Measurements from ENCODE around the gene SLCO4A1.
A peak's percentile ranks its signal among the peaks of the same experiment; 100 is the strongest.

Gene SLCO4A1

GRCh38 chr20:62638679-62639406 lies 3.5 kb upstream of the SLCO4A1 start:
- DNase-seq: no peak

DNA sequence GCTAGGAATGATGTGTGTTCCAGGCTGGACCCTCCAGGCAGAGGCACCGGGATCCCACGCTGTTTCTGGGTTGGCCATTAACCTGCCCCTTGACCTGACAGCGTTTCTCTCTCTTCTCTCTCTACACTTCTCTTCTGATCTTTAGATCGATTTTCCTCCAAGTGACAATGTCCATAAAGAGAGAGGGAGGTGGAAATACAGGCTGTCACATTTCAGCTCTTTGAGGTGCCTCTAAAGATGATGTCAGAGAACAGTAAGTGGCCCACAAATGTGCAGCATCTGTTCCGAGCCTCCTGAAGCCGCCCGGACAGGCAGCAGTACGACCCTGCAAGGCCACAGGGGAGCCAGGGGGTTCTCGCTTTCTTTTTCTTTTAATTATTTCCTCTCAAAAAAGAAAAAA lies 2.5 kb upstream of the SLCO4A1 start:
- DNase-seq: no peak

DNA sequence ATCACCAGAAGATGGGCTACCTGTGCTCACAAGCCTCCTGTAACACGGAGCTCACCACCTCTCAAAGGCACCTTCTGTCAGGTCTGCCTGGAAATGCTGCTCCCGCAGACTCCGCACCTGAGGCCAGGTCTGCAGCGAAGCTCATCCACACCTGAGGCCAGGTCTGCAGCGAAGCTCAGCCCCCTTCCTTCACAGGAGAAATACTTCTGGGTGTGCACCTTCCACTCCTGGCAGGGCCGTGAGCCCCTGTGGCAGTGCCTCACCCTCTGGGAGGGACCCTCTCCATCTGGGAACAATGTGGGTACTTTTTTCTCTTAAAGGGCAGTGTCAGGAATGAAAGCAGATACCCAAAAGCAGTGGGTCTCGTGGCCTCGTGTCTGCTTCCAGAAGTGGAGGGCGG lies 1.4 kb upstream of the SLCO4A1 start:
- DNase-seq: no peak

- DNase-seq: no peak
These were observed 817 bp upstream of the SLCO4A1 start for GRCh38 chr20:62641321-62642050.

GRCh38 chr20:62642666-62643520 lies 590 bp downstream of the SLCO4A1 start:
- peak; percentile 66 to 76 for DNase-seq

DNA sequence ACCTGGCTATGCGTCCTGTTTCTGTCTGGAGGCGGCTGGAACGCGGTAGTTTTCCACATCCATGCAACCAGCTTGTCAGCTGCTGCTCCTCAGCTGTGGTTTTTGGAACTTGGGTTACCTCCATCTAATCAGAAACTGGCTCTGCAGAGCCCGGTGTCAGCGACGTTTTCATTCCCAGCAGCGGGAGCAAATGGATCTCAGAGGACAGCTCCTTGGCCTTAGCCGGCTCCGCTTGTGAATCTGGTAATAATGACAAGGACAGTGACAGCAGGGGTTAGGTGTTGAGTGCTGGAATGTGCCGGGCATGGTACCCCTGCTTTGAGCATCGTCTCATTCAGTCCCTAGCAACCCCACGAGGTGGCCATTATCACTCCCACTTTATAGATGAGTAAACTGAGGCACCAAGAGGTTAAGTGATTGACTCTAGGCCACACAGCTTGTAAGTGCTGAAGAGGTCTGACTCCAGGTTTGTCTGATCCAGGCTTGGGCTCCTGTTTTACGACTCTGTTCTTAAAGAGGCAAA lies 1.3 kb downstream of the SLCO4A1 start:
- no peak for DNase-seq

DNA sequence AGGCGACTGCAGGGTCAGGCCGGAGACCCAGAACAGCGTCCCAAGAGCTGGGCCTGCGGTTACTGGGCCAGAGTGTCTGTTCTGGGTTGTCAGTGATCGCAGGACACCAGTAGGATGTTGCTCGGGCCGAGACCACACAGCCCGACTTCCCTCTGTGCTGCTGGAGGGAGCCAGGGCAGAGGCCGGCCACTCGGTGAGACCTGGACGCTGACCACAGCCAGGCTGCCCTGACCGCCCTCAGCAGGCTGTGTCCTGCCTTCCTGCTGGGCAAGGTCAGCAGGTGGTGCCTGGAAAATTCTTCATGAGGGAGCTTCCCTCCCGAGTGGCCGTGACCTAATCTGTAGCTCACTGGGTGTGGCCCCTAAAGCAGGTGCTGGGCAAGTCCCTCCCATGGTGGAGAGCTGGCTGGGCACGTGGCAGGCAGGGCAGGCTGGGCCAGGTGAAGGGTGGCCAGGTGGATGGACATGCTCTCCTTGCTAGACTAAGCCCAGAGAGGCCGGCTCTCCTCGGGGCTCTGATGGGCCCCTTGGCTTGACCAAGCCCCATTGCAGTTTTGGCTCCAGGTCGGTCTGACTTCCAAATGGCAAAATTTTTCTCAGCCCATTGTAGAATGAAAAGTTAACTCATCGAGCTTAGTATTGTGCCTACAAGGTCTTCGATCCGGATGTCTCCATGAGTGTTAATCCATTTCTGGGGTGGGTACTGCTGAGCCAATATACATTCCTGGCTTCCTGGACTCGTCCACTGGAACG lies 1.9 kb downstream of the SLCO4A1 start:
- no peak for DNase-seq

DNA sequence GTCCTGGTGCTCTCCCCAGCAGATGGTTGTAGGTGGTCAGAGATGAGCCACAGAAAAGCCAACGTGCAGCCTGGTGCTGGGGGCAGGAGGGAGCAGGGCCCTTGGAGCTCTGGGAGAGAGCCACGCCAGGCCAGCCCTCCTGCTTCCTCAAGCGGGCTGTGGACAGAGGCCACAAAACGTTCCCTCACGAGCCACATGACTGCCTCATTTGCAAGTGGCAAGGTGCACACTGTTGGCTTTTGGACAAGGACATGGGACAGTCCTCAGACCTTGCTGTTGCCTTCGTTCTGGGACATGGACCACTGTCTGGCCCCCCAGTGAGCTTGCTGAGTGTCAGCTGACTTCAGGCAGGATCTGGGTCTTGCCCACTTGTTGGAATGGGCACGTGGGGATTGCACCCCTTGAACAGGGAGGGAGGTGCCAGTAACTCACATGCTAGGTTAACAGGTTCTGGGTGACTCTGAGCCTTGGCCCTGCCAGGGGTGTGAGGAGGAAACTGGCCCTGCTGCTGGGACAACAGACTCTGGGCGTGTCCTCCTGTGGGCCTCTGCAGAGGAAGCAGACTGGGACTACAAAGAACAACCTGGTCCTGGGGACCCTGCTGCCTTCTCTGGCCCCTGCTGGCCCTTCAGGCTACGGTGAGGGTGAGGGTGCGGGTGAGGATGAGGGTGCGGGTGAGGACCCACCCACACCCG lies 2.6 kb downstream of the SLCO4A1 start:
- DNase-seq: no peak

GRCh38 chr20:62645613-62646012 lies 3.3 kb downstream of the SLCO4A1 start:
- no peak for DNase-seq

DNA sequence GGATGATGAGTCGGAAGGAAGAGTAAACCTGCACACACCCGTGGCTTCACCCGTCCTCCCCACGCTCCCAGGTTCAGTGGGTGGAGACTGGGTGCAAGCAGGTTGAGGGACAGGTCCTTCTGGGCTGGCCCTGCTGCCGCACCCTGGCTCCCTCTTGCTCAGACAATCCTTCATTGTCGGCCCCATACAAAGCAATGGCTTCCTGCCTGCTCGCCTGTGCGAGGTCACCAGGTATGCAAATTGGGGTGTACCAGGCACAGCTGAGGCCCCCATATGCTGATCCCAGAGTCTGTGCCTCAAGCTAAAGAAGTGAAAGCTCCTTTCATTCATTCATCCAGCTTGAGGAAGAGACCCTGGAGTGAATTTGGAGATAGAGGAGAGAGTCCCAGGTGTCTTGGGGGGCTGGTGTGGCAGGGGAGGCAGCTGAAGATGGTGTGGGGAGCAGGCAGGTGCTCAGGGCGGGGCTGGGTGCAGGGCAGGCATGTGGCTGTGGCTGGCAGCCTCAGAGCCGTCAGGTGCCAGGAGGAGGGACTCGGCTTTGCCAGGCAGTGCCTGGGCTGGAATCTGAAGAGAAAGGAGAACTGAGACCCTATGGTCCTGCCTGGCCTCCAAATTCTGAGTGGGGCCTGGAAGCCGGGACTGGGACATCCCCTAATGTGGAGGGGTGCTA lies 4.7 kb downstream of the SLCO4A1 start:
- no peak for DNase-seq

GRCh38 chr20:62647521-62648317 lies 5.4 kb downstream of the SLCO4A1 start:
- no peak for DNase-seq

- no peak for DNase-seq
These were observed 6.2 kb downstream of the SLCO4A1 start for GRCh38 chr20:62648318-62648995.

- DNase-seq: no peak
These were observed 6.8 kb downstream of the SLCO4A1 start for GRCh38 chr20:62649140-62649539.

DNA sequence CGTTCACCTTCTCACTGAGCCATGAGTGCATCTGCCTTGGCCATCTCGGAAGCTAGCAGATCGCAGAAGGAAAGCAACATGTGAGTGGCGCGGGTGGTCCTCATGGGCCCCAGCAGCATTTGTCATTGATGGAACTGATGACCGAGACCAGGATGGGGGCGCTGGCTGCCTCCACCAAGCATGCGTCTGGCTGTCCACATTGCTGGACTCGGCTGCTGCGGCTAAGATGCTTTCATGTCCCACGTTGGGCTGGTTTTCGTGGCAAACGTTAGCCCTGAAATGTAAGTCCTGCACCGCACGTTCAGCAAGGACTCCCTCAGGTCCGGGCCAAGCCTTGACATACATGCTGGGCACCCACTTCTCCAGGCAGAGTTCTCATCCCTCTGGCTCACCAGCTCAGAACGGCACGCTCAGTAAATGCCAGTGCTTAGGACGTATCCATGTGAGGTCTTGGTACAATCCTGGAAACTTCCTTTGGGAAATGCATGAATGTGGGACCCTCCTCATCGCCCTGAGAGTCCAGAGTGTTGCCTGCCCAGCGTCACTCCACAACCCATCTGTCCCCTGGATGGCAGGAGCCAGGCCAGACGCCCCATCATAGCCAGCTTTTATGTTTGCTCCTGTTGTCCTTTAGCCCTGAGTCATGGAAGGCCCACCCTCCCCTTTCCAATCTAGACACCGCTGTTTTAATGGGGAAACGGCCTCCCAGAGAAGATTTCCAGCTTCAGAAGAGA lies 8.4 kb downstream of the SLCO4A1 start:
- DNase-seq: no peak

DNA sequence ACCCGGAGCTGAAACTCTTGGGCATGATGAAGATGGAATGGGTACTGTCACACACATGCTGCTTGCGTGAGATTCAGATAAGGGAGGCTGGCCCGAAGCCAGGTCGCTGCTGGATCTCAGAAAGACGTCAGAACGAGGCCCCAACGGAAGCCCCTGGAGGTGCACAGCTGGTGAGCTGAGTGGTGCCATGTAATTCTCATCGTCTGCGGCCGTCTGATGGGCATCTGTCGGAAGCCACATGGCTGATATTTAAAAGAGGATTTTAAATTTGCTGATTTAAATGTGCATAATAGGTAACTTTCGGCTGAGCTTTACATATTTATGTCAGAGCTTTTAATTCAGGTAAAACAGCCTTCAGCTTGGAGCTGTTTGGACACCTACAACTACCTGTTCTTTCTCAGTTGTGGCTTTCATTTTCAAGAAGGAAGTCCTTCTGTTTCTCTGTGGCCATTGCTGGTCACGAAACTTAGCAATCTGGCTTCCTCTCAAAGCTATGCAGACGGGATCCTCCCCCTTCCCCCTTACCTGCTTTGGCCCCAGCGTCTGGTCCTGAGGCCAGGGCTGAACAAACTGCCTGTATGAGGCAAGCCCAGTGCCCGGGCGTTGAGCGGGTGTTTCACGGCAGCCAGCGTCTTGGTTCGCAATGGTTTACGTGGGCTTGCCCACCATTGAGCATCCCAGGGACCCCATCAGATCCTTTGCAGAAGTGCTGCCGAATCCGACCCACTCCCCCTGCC lies 9.2 kb downstream of the SLCO4A1 start:
- DNase-seq: peak; percentile 52 to 71

DNA sequence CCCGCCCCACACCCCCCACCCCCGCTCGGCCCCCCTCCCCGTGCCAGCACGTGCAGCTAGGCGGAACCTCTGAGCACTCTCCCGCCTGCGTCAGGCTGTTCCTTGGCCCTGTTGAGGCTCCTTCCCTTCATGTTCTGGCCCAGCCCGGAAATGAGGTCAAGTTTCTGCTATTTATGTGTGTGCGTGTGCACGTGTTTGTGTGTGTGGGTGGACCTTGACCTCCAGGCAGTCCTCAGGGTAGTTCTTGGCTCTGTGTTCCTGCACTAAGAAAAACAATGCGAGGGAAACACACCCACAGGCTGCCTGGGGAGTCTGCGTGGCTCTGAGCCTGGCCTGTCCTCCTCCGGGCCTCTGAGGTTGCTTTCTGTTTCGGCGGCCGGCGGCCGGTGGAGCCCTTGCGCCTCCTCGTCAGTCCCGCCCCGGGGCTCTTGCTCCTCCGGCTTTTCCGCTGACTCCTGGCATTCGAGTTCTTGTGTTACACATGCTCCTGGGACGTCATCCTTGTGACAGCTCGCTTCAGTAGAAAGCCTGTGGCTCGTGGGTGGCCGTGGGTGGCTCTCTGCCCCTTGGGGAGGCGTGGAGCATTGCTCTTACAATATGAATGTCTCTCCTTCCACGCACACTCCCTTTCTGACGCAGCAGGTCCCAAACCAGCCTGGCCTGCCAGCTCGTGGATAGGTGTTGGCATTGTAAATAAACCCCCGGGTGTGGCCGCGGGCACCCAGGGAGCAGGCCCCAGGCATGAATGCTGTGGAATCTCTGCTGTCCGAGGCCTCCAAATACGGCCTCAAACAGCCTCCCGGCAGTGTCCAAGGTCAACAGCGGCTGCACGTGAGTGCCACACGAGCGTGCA lies 10.0 kb downstream of the SLCO4A1 start:
- DNase-seq: peak; percentile 23 to 73

DNA sequence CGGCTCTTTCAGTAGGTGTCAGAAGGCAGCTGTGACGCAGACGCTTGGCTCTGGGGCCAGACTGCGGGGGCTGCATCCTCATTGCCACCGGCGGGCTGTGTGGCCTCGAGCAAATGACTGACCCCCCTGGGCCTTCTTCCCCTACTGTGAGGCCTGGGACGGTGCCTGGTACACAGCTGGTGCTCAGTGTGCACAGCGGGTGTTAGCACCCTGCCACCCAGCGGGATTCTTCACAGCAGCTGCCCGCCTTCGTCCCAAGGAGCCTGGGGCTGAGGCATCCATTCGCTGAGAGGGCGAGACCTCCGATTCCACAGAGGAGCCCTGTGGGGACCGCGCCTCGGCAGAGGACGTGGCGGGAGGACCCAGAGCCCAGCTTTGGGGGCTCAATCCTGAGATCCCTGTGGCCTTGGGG lies 10.6 kb downstream of the SLCO4A1 start:
- no peak for DNase-seq

Data from stimulated activated CD4-positive, alpha-beta T cell treated with anti-CD3 and anti-CD28 coated beads, Interleukin-4, amount 100 ng/mL, for 4 hours (primary cell).